NCI-H146 treated with DMSO at 0.1 percent for 48 hours (cell line): Measurements from ENCODE around the gene CCT3.
"Not testable (repeated sequence)": the region's sequence is repeated elsewhere in the genome, so short reads cannot be mapped to it uniquely, and the experiment has no call there.

Source experiments
- DNase-seq: peaks from one replicate; lab custom pipeline; 2025; ENCODE audit not compliant: unreplicated experiment; lab: John Stamatoyannopoulos, UW

Gene CCT3

DNA sequence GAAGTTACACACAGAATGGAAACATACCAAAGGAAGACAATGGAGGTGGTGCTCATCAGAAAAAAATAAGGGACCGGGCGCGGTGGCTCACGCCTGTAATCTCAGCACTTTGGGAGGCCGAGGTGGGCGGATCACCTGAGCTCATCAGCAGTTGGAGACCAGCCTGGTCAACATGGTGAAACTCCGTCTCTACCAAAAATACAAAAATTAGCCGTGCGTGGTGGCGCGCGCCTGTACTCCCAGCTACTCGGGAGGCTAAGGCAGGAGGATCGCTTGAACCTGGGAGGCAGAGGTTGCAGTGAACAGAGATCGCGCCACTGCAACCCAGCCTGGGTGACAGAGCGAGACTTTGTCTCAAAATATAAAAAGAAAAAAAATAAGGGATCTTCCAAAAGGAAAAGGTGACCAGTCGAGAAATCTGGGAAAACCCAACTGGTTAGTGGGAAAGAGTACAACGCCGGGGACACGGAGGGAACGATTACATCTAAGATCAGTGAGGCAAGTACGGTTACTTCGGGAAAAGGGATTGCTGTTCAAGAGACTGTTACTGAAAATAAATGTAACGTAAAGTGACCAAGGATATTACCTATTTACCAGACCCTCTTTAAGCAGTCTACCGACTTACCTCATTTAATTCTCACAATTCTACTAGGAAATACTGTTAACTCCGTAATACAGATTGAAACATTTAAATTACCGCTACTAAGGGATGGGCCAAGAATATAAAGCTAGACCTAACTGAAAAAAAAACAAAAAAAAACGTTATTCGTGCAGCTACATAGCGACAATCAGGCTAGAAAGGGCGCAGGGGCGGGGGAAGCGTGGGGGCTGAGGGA, 822 bp downstream of the CCT3 start:
- no peak for DNase-seq

- DNase-seq: no peak
Observed at GRCh38 chr1:156336242-156336641, 1.9 kb downstream of the CCT3 start.

- not testable (repeated sequence) for DNase-seq
Observed at GRCh38 chr1:156323179-156323578, 14.9 kb downstream of the CCT3 start.

- DNase-seq: no peak
Observed at GRCh38 chr1:156320560-156320959, 17.5 kb downstream of the CCT3 start.

DNA sequence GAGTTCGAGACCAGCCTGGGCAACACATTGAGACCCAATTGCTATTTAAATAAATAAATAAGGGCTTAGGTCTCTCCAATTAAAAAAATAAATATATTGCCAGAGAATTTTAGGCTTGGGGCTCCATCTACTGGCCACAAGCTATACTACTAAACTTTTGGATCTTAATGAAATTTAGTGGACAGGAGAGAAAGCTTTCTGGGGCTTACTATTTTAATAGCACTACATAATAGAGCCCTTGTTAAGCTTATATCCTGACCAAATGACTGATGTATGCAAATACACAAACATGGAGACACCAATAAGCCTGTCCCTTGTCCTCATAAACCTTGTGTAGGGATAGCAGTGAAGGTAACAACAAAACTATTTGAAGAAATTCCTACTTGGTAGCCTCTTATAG, 18.4 kb downstream of the CCT3 start:
- no peak for DNase-seq

- no peak for DNase-seq
Observed at GRCh38 chr1:156316909-156317308, 21.2 kb downstream of the CCT3 start.

DNA sequence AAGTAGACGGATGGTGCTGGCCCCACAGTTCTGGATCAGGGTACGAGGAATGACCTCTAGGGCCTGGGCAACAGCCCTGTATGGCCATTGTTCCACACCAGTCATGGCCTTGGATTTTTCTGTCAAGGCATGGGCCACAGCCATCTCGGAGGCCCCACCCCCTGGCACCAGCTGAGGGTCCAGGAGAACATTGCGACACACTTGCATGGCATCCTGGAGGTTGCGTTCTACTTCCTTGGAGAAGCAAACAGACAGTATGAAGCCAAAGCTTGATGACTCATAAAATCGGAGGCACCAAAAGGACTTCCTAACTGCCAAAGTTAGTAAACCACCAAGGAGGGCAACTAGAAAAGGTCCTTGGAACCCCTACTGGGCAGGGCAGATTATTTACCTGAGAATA, 27.1 kb downstream of the CCT3 start:
- no peak for DNase-seq

DNA sequence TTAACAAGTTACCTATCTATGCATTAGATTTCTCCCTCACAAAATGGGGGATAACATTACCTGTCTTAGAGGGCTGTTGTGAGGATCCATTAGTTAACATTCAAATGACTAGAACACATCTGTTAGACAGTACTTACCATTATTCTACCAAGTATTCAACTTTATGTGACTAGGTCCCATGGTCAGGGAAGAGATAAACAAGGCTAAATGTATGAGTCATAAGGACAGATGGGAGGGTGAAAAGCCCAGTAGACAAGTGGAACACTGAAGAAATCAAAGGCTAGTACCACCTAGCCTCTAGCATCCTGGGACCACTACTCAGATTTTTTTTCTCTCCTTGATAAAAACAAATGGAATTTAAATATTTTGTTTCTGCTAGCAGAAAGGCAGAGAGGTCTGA, 30.0 kb downstream of the CCT3 start:
- DNase-seq: no peak

DNA sequence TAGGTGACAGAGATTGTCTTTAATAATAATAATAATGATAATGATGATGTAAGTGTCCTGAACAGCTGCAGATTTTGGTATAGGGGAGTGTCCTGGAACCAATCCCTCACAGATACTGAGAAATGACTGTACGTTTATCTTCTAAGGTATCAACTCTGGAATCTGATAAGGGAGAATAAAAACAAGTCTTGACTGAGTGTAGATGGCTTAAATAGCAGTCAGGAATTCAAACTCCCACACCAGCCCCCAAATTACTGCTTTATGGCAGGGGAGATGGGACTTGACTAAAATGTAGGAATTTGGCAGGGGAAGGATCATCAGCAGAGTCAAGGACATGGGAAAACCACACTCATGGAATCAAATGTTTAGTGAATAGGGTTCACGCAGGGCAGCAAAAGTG, 32.9 kb downstream of the CCT3 start:
- no peak for DNase-seq

DNA sequence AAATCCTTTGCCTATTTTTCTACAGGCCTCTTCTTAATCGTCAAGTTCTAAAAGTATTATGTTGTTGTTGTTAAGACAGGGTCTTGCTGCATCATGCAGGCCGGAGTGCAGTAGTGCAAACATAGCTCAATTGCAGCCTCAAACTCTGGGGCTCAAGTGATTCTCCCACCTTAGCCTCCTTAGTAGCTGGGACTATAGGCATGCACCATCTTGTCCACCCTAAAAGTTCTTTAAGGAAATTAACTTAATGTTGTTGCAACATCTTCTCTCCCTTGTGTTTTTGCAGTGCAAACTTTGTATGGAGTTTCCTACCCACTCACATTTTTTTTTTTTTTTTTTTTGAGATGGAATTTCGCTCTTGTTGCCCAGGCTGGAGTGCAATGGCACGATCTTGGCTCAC, 34.9 kb downstream of the CCT3 start:
- DNase-seq: no peak

DNA sequence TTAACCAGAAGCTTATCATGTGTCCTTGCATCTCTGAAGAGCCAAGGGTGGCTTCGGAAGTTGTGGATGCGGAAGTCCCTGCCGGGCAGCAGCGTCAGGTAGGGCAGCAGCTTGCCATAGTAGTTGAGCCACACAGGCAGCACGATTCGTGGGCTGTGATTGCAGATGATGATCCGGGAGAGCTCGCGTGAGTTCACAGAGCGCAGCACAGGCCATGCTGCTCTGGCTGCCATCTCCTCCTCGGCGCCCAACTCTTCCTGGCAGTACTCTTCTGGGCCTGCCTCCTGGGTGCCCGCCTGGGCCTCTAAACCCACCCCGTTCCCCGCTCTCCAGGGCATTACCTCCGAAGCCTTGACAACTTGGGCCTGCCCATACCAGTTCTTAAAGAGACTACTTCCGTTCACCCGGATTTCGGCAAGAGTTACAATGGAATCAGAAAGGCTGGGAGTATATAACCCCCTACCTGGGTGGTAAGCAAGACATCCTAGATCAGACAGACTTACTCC, 39.2 kb downstream of the CCT3 start, which contains the start of gene VHLL:
VHLL (minus strand) TSS at position 456 of the 506 bp plus-strand sequence; CDS start at position 338, 118 bp downstream.
- DNase-seq: no peak

GRCh38 chr1:156295391-156295947, 42.6 kb downstream of the CCT3 start, which contains the start of gene GLMP:
TSS of gene GLMP (minus strand) at chr1:156295679. CDS start at chr1:156295645, 34 bp downstream.
- DNase-seq: peak; percentile 41

DNA sequence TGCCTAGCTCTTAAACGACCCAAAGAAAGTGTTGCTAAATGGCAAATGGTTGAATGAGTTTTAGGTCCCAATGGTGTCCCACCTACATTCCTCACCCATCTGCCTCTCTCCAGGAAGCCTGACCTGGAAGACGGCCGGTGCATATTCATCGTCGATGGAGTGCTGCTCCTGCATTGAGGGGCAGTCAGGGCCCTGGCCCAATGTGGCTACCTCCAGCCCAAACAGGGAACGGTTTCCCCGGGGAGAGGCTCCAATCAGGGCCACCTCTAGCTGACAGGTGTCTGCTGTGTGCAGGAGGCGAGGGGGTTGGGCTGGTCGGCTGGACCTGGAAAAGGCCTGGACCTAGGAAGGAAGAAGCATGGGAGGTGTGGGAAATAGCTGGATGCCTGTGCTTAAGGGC, 44.2 kb downstream of the CCT3 start:
- no peak for DNase-seq

DNA sequence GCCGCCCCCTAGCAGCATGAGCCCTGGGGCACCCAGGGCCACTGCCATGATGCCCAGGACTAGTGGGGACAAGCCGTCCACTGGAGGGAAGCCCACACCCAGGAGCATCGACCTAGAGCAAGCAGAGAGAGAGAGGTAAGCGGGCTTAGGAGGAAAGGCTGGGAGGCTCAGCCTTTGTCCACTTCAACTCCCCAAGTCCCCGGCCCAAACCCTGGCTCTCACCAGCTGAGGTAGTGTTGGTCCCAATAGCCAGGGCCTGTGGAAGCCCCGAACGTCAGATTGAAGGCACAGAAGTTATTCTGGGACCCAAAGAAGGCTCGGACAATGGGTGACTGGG, 45.0 kb downstream of the CCT3 start:
- no peak for DNase-seq

GRCh38 chr1:156291226-156292061, 46.6 kb downstream of the CCT3 start:
- no peak for DNase-seq

DNA sequence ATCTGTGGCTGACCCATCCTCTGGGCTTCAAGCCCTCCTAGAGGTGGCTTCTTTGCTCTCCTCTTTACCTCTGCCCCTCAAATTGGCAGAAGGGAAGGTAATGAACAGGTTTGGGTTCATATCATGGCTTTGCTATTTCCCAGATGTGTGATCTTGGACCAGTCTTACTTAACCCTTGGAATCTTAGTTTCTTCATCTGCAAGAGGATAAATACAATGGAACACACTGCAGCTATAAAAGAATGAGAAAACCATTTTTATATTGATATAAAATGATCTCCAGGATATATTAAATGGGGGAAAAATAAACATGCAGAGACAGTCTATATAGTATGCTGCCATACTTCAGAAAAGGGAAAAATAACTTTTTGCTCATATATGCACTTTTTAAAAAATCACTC, 48.2 kb downstream of the CCT3 start:
- DNase-seq: no peak

GRCh38 chr1:156286061-156286460, 52.0 kb downstream of the CCT3 start:
- no peak for DNase-seq

GRCh38 chr1:156285437-156285836, 52.7 kb downstream of the CCT3 start:
- no peak for DNase-seq

DNA sequence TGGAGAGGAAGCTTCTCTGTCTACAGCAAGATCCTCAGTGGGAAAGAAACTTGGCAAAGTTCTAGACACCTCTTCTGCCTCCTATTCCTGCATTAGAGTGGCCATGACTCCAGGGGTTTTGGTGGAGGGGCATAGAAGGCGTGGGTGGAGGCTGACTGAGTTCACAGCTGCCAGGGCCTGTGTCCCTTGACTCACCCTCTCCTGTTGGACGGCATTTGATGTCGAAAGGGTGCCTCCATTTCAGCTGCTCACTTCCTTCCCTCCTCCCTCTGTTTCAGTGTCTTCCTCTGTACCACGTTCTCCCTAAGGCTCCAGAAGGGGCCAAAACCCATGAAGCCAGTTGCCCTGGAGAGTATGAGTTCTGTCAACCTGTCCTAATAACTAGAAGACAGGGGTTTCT, 53.3 kb downstream of the CCT3 start:
- DNase-seq: no peak

DNA sequence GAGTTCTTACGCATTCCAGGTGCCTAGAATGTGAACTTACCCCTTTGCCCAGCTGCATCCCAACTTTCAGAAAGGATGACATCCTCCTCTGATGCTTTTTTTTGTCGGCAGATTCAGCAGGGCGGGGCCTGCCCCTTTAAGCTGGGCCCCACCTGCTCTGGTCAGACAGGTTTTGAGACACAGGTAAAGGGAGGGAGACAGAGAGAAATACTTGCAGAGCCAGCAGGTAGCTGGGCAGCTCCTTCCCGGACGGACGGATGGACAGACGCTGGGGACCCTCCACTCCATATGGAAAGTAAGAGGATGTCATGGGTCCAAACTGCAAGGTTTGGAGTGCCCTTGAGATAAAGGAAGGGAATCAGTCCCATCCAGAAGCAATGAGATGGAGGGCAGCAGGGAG, 54.0 kb downstream of the CCT3 start, which contains the start of gene TMEM79:
TMEM79 (plus strand) TSS at position 214 of the 400 bp plus-strand sequence. CDS start 902 bp downstream, outside the sequence.
- no peak for DNase-seq

DNA sequence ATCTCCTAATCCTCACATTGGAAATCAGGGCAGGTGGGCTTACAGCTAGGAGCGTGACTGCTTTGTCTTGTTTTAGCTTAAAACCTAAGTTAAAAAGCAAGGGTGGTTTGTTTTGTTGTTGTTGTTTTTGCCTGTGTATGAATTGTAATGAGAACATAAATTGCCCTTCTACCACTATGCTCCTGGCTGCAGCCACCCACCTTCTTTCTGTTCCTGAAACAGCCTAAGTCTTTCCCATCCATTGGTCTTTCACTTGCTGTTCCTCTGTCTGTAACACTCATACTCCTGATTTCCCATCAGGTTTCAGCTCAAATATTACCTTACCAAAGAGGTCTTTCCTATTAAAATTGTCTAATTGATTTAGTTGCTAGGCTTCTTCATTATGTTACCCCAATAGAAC, 54.6 kb downstream of the CCT3 start:
- DNase-seq: no peak
